B cell (primary cell): ENCODE data around the gene PCK1. TPM values are rescaled to one million over a fixed set of nuclear protein-coding genes. Genes with fewer than 3 reads are reported as not detected.

ENCODE experiments used
- ATAC-seq: fragments of 200-7000 bp; cut with Tn5 transposase; one replicate; pipeline ENCODE4 v1.10.0; 2021; ENCODE audit warnings: low read depth, mild to moderate bottlenecking, moderate number of reproducible peaks, moderate library complexity
- CTCF ChIA-PET: fragments of 350-600 bp; sonication (Branson Sonifier 250); formaldehyde crosslinking; loops from one replicate; lab custom pipeline; 2021; ENCODE audit warnings: antibody characterized with exemption, inconsistent platforms; lab: Charles Lee
- POLR2A ChIA-PET: fragments of 350-600 bp; sonication (Branson Sonifier 250); formaldehyde crosslinking; loops from one replicate; lab custom pipeline; 2021; ENCODE audit warnings: antibody characterized with exemption; lab: Charles Lee
- DNase-seq: peaks from one replicate; pipeline ENCODE4 v3.0.0; 2013
- H2AFZ ChIP-seq: 2 replicates; pipeline ENCODE4 v1.6.1; 2012; ENCODE audit warnings: mild to moderate bottlenecking, low read depth, low read length; ENCODE audit not compliant: insufficient read depth, poor library complexity, severe bottlenecking
- H3K27ac ChIP-seq, 2 donors: 1 replicate in 1 of 2; 2 replicates in 1 of 2; pipeline ENCODE4 v1.5.1; 2012 to 2013; ENCODE audit warnings: low read length in 2 of 2, mild to moderate bottlenecking in 2 of 2, moderate library complexity in 1 of 2
- H3K27me3 ChIP-seq, 4 experiments: fragments of 200-600 bp in 1 of 4; sonication (generic) in 1 of 4; replicated peaks in 1 of 4; 1 replicate in 2 of 4; 2 replicates in 2 of 4; pipeline versions ENCODE4 v1.6.1 to v1.7.0; 2013 to 2016; ENCODE audit warnings: low read length in 3 of 4, mild to moderate bottlenecking in 2 of 4, mixed read lengths in 1 of 4, moderate library complexity in 1 of 4; ENCODE audit not compliant: insufficient read depth in 4 of 4, control insufficient read depth in 3 of 4; ENCODE audit errors: control extremely low read depth in 1 of 4
- H3K36me3 ChIP-seq, 2 experiments: replicated peaks in 1 of 2; 1 replicate in 1 of 2; 2 replicates in 1 of 2; pipeline versions ENCODE4 v1.6.1 to v1.7.1; 2013; ENCODE audit warnings: low read length in 1 of 2; ENCODE audit not compliant: insufficient read depth in 2 of 2, control insufficient read depth in 1 of 2; ENCODE audit errors: control extremely low read depth in 1 of 2, extremely low read depth in 1 of 2
- H3K4me1 ChIP-seq, 2 donors: fragments of 200-600 bp in 1 of 2; sonication (generic) in 1 of 2; 1 replicate in 1 of 2; 2 replicates in 1 of 2; pipeline versions ENCODE4 v1.5.1 to v1.6.1; 2013 to 2017; ENCODE audit warnings: low read length in 2 of 2; ENCODE audit not compliant: control insufficient read depth in 2 of 2, insufficient read depth in 2 of 2
- H3K4me2 ChIP-seq: replicated peaks from 2 replicates; pipeline ENCODE3; 2012; ENCODE audit warnings: mild to moderate bottlenecking, low read depth, low read length; ENCODE audit not compliant: poor library complexity, severe bottlenecking
- H3K4me3 ChIP-seq, 5 experiments: fragments of 200-600 bp in 1 of 5; sonication (generic) in 1 of 5; 1 replicate in 3 of 5; 2 replicates in 2 of 5; pipeline versions ENCODE4 v1.5.1 to v1.7.0; 2011 to 2016; ENCODE audit warnings: low read length in 4 of 5, mild to moderate bottlenecking in 4 of 5, low read depth in 2 of 5, control low read depth in 1 of 5, moderate library complexity in 1 of 5; ENCODE audit not compliant: insufficient read depth in 1 of 5; ENCODE audit errors: control extremely low read depth in 1 of 5, extremely low read depth in 1 of 5
- H3K79me2 ChIP-seq: fragments of 200-600 bp; sonication (generic); one replicate; pipeline ENCODE4 v1.6.0; 2016; ENCODE audit warnings: low read length; ENCODE audit not compliant: control insufficient read depth, insufficient read depth
- H3K9ac ChIP-seq: fragments of 200-600 bp; sonication (generic); 2 replicates; pipeline ENCODE4 v1.6.1; 2017; ENCODE audit warnings: mild to moderate bottlenecking, low read length, moderate library complexity
- H3K9me3 ChIP-seq, 3 donors: one replicate each; pipeline versions ENCODE4 v1.6.1 to v1.7.1; 2013; ENCODE audit warnings: low read length in 2 of 3; ENCODE audit not compliant: control insufficient read depth in 2 of 3, insufficient read depth in 1 of 3; ENCODE audit errors: control extremely low read depth in 1 of 3
- H4K20me1 ChIP-seq: 2 replicates; pipeline ENCODE4 v1.6.0; 2012; ENCODE audit warnings: mild to moderate bottlenecking, low read length; ENCODE audit not compliant: insufficient read depth, control insufficient read depth, poor library complexity, severe bottlenecking
- H3K27ac Mint-ChIP-seq: one replicate; pipeline ENCODE4 v1.8.0; 2021; ENCODE audit warnings: mixed read lengths
- H3K27me3 Mint-ChIP-seq: one replicate; pipeline ENCODE4 v1.8.0; 2021; ENCODE audit warnings: mixed read lengths
- H3K4me1 Mint-ChIP-seq: one replicate; pipeline ENCODE4 v1.8.0; 2021; ENCODE audit warnings: mixed read lengths
- H3K4me3 Mint-ChIP-seq: one replicate; pipeline ENCODE4 v1.8.0; 2021; ENCODE audit warnings: mixed read lengths
- H3K9me3 Mint-ChIP-seq: one replicate; pipeline ENCODE4 v1.8.0; 2022; ENCODE audit warnings: mixed read lengths; ENCODE audit not compliant: insufficient read depth
- CTCF ChIP-seq: fragments of 200-600 bp; IDR thresholded peaks from one replicate; pipeline ENCODE4 v1.8.0; 2022; ENCODE audit warnings: antibody characterized with exemption, mild to moderate bottlenecking
- EZH2 ChIP-seq: IDR thresholded peaks from 2 replicates; pipeline ENCODE4 v1.6.1; 2012; ENCODE audit warnings: borderline replicate concordance, low read depth, mild to moderate bottlenecking, moderate library complexity, low read length; ENCODE audit not compliant: insufficient read depth, poor library complexity, severe bottlenecking
- WGBS: methylation state at CpG from one replicate; pipeline ENCODE4 v1.1.5; 2013; ENCODE audit warnings: missing lambda C conversion rate; ENCODE audit not compliant: insufficient coverage; 5-methylcytosine and 5-hydroxymethylcytosine counted together
- intact Hi-C: fragments of 100-400 bp; cut with micrococcal nuclease; formaldehyde crosslinking; loops from one replicate; pipeline ENCODE4 v1.10.0; 2022
- polyA plus RNA-seq: library from polyadenylated mRNA; depleted of rRNA; stranded (reverse); fragments of >200 nt; gene quantifications from 2 replicates; pipeline ENCODE4 v1.2.3, GENCODE V29; 2012
- total RNA-seq, 2 donors: library from RNA; stranded (reverse); fragments of 120-200 nt in 1 of 2; gene quantifications; 1 replicate in 1 of 2; 2 replicates in 1 of 2; pipeline versions ENCODE4 v1.2.3 to v1.2.4, GENCODE V29; 2013 to 2022

PCK1 gene
- total and polyA plus RNA-seq, 2 donors (not counting 1 experiment from before 2014, with no cell fraction given): not detected

DNA sequence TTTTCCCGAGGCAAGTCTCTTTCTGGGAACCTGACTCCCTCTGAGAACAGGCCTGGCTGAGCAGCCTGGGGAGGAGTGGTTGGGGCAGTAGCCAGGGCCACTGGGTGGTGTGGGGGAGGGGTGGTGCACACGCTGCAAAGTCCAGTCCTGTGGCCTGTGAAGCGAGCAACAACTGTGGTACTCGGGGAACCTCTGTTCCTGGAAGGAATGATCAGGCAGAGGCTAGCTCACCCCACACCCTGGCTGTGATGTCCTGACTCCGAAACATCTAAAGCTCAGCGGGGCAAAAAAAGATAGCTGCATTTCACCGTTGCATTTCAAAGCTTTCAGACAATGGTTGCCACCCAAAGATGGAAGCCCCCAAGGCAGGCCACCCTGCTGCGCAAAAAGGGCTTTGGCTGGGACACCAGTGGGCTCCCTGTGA, 25.5 kb downstream of the PCK1 start:
- CTCF ChIA-PET: interaction anchor here (0.6 to 2.3 kb wide), 2 partner anchors 8 to 10 kb away, joined by 3 to 14 read pairs; no protein-coding TSS in a partner anchor
- Mint-ChIP-seq H3K9me3 (peaks cover 3% of the 10 kb centered on the region), H3K27me3 (peaks cover 51% of the 10 kb centered on the region), H3K4me3 (no peak overlapping the region), H3K4me1 (no peaks in the 10 kb centered on the region), H3K27ac (no peak overlapping the region)
- H2AFZ ChIP-seq: no peak overlapping the region
- WGBS: 79% methylated on average over 6 of the region's 8 CpGs
- H3K4me3 ChIP-seq: no peak overlapping the region
- ATAC-seq (no peak), DNase-seq (no peak)
- peaks cover 0 to 24% (median 3%) of the 10 kb centered on the region in 4 experiments for H3K27me3 ChIP-seq
- no peak for TF ChIP-seq EZH2
- TF ChIP-seq CTCF: no peak
- no peaks in the 10 kb centered on the region for H3K79me2 ChIP-seq
- no peaks in the 10 kb centered on the region for H3K4me1 ChIP-seq
- H3K27ac ChIP-seq: no peak overlapping the region
- no peak overlapping the region for H3K4me2 ChIP-seq
- H3K9ac ChIP-seq: no peak overlapping the region
- intact Hi-C loops: no loop called here
- peaks cover 0 to 29% (median 6%) of the 10 kb centered on the region in 3 donors for H3K9me3 ChIP-seq
- POLR2A ChIA-PET: no interaction called here
- no peaks in the 10 kb centered on the region for H3K36me3 ChIP-seq
- H4K20me1 ChIP-seq: no peaks in the 10 kb centered on the region

DNA sequence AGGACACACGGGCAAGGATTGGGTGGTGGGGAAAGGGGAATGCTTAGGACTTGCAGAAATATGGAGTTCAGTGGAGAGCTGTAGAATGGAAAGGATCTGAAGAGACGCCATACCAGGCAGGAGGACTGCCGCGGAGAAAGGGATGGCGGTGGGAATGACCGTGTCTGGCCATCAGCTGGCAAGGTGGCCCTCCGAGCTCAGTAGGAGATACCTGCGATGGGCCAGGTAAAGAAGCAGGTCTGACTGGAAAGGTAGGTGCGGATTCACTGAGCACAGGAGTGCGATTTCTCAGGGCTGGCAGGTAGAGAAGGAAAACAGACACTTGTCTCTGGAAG, 26.0 kb downstream of the PCK1 start:
- Mint-ChIP-seq H3K27ac (no peak overlapping the region), H3K27me3 (peaks cover 49% of the 10 kb centered on the region), H3K4me1 (no peaks in the 10 kb centered on the region), H3K4me3 (no peak overlapping the region), H3K9me3 (peaks cover 3% of the 10 kb centered on the region)
- Histone ChIP-seq H3K4me1 (no peaks in the 10 kb centered on the region), H3K79me2 (no peaks in the 10 kb centered on the region), H3K4me3 (no peak overlapping the region), H3K27me3 (peaks cover 0 to 19% (median 2%) of the 10 kb centered on the region in 4 experiments), H4K20me1 (no peaks in the 10 kb centered on the region), H3K4me2 (no peak overlapping the region), H2AFZ (no peak overlapping the region), H3K9ac (no peak overlapping the region), H3K36me3 (no peaks in the 10 kb centered on the region), H3K27ac (no peak overlapping the region), H3K9me3 (peaks cover 0 to 29% (median 6%) of the 10 kb centered on the region in 3 donors)
- intact Hi-C loops: no loop called here
- DNase-seq: no peak
- 100% methylated on average over 8 of the region's 10 CpGs for WGBS
- no peak for ATAC-seq
- TF ChIP-seq CTCF (no peak), EZH2 (no peak)
- POLR2A ChIA-PET: no interaction called here
- CTCF ChIA-PET: interaction anchor here (2.3 kb wide), 1 partner anchor 10 kb away, joined by 14 read pairs; no protein-coding TSS in a partner anchor
